GM12874 (cell line): ENCODE results near the gene GZMM.

Experiments
- TF ChIP-seq, protein P1 (sequence below): IDR thresholded peaks from 2 replicates; pipeline ENCODE4 v1.5.1; 2011; ENCODE audit warnings: low read depth, mild to moderate bottlenecking, control low read depth, low read length, moderate library complexity; ENCODE audit not compliant: insufficient read depth

The GZMM gene

DNA sequence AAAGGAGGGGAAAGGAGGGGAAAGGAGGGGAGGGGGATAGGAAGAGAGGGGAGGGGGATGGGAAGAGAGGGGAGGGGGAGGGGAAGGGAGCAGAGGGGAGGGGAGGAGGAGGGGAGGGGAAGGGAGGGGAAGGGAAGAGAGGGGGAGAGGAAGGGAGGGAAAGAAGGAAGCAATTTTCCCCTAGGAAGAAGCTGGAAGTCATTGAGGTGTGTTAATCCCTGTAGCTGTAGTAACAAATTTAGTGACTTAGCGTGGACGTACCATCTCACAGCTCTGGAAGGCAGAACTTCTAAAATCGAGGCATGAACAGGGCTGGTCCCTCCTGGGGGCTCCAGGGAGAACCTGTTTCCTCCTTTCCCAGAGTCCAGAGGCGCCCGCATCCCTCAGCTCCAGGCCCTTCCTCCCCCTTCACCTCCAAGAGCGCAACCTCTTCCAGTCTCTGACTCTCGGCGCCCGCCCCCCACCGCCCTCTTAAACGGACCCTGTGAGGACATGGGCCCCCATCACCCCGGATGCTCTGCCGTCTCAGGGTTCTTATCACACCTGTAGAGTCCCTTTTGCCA is 17.9 kb upstream of the GZMM start:
- TF ChIP-seq, protein P1, sequence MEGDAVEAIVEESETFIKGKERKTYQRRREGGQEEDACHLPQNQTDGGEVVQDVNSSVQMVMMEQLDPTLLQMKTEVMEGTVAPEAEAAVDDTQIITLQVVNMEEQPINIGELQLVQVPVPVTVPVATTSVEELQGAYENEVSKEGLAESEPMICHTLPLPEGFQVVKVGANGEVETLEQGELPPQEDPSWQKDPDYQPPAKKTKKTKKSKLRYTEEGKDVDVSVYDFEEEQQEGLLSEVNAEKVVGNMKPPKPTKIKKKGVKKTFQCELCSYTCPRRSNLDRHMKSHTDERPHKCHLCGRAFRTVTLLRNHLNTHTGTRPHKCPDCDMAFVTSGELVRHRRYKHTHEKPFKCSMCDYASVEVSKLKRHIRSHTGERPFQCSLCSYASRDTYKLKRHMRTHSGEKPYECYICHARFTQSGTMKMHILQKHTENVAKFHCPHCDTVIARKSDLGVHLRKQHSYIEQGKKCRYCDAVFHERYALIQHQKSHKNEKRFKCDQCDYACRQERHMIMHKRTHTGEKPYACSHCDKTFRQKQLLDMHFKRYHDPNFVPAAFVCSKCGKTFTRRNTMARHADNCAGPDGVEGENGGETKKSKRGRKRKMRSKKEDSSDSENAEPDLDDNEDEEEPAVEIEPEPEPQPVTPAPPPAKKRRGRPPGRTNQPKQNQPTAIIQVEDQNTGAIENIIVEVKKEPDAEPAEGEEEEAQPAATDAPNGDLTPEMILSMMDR, result no peak

DNA sequence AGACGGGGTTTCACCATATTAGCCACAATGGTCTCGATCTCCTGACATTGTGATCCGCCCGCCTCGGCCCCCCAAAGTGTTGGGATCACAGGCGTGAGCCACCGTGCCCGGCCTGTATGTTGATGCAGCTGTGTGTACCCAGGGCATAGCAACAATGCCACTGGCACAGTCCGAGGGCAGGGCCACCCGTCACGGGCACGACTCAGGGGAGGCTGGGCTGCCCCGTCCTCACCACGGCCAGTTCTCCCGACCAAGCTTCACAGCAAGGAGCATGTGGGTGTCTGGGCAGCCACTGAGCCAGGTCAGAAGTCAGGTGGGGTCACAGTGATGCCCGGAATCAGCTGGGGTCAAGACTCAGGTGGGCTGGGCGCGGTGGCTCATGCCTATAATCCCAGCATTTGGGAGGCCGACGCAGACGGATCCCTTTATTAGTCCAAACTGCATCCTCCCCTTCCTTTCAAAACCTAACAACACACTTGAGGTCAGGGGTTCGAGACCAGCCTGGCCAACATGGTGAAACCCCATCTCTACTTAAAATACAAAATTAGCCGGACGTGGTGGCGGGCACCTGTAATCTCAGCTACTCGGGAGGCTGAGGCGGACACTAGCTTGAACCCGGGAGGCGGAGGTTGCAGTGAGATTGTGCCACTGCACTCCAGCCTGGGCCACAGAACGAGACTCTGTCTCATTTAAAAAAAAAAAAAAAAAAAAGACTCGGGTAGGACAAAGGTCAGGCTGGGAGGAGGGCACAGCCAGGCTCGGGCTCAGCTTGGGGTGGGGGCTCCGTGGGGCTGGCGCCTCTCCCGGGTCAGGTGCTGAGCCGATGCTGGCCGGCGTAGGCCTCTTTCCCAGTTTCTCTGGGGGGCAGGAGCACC is 13.5 kb upstream of the GZMM start:
- TF ChIP-seq, protein P1, result no peak

DNA sequence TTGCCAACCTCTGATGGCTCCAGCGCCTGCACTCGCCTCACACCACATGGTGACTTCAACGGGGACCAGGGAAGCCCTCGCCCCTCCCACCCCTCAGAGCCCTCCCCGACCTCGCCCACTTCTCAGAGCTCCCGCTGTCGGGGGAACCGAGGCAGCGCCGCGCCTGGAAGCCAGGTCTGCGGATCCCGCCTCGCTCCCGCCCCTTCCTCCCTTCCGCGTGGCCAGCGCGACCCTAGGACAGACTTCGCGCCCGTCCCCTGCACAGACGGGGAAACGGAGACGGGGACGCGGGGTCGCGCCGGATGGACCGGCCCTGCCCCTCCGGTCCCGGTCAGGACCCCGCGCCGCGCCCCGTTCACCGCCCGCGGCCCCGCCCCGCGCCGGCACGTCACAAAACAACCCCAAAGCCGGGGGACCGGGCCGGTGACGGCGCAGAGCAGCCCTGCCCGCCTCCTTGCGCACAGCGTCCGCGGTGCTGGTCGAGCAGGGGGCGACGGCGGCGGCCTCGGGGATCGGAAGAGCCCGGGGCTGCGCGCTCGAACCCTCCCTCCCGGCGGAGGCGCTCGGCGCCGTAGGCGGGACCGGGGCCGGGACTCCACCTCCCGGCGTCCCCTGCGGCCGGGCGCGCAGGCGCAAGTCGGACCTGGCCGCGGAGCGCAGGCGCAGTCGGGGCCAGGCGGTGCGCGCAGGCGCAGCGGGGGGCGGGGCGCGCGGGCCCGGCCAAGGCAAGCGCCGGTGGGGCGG is 12.7 kb upstream of the GZMM start:
- TF ChIP-seq, protein P1, result peak; percentile 7; the same call in 1 of the 2 replicates

DNA sequence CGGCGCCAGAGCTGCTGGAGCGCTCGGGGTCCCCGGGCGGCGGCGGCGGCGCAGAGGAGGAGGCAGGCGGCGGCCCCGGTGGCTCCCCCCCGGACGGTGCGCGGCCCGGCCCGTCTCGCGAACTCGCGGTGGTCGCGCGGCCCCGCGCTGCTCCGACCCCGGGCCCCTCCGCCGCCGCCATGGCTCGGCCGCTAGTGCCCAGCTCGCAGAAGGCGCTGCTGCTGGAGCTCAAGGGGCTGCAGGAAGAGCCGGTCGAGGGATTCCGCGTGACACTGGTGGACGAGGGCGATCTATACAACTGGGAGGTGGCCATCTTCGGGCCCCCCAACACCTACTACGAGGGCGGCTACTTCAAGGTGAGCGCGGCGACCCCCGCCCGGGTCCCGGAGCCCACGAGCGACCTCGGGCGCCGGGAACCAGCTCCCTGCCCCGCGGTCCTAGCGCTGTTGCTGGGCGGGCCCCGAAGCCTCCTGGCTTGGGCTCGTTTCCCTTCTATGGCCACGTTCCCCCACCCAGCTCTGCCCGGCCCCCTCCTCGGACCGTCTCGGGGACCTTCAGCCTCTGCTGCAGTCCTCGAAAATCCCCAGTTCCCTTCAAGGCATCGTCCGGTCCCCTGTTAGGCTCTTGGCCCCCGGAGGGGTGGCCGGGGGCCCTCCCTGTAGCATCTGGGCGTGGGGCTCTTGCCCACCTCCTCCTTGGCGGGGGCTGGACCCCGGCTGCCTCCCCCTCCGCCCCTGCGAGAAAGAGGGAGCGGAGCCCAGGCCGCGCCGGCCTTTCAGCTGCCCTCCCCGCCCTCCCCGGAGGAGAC is 11.9 kb upstream of the GZMM start, which contains the start of gene CDC34:
CDC34 (plus strand) TSS at position 8 of the 808 bp plus-strand sequence; CDS start at position 180, 172 bp downstream.
- TF ChIP-seq, protein P1, result no peak

DNA sequence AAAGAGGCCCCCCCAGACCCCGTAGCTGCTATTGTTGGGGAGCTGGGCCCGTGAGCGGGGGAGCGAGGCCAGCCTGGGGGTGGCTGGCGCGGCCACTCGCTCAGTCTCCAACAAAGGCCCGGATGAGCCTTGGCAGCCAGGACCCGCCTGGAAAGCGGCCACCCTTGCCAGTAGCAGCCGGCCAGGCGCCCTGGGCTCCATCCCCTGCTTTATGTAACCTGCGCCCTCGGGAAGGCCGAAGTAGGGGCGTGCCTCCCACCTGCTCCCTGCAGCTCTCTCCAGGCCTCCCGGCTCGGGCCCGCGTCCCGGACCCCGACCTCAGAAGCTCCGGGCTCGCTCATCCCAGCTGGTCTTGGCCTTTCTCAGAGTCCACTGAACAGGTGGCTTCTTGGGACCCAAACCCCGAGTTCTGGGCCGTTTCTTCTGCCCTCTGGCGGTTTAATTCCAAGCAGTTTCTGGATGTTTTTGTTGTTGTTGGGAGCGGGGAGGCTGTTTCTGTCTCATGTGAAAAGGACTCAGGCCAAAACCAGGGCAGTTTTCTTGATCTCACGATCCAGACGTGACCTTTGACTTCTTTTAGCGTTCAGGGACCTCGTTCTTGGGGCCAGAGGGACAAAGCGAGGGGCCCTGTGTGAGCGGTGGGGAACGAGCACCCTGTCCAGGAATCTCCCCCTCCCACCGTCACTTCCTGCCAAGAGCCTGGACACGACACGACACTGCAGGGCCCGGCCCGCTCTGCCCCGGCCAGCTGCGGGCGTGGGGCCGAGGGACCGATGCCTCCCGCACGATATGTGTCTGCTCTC is 11.1 kb upstream of the GZMM start:
- TF ChIP-seq, protein P1, result peak; percentile 43

DNA sequence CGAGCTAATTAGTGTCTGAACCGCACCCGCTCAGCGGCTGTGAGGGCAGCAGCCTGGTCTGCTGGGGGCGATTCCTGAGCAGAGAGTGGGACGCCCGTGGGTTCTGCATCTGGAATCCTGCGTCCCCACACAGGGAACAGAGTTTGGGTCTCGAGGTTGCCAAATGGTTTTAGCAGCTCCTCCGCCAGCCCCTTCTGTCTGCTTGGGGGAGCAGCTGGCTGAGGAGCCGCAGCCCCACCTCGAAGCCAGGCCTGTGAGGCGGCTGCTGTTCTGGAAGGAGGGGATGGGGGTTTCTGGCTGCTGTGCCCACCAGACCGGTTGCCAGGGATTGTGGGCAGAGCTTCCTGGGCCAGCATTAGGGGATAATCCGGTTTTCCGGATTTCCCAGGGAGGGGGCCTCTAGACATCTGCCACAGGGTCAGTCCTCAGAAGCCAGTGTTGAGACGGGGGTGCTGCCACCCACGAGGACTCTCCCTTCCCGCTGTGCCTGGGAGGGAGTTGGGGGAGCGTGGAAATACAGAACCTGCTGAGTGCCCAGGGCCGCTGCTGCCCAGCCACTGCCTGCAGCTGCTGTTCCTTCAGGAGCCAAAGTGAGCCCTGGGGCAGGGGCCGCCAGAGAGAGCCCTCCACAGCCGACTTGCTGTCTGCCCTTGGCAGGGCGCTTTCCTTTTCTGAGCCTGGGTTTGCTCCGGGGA is 10.3 kb upstream of the GZMM start:
- TF ChIP-seq, protein P1, result no peak
